Stimulated activated CD4-positive, alpha-beta T cell treated with anti-CD3 and anti-CD28 coated beads, Interleukin-2, amount 100 ng/mL, for 4 hours (primary cell): ENCODE data around the gene CNTN5.
"Not testable (repeated sequence)": the region's sequence is repeated elsewhere in the genome, so short reads cannot be mapped to it uniquely, and the experiment has no call there.

Source experiments
- DNase-seq: peaks from one replicate; pipeline ENCODE4 v3.0.0-alpha.2; 2020; ENCODE audit warnings: low read depth

Gene CNTN5

DNA sequence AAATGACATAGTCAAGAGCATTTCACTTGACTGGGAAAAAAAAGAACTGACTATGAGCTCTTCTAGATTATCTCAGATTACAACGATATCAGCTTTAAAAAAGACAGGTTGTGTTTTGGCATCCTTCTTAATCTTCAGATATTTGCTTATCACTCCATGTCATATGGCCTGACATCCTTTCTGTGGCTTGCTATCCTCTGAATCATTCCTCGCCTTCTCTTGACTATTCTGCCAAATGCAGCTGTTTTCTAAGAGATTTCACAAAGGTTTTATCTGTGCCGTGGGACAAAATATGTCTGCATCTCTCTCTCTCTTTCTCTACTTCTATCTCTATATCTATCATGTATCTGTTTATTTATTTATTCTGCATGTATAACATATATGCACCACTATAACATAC lies 746.1 kb downstream of the CNTN5 start:
- DNase-seq: no peak

DNA sequence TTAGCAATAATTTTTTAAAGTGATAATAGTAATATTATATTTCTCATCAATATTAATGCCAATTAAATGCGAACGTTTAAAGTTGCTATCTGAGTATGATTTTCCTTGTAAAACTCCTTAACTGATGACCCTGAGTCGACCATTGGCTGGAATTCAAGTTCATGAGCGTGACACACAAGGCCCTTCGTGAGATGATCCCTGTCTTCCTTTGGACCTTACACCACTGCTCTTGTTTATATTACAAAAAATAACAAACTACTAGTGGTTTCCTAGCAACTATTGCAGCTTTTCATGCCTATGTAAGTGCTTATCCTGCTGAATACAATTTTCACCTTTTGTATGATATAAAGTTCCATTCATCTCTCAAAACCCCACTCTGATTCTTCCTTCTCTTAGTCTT lies 752.9 kb downstream of the CNTN5 start:
- no peak for DNase-seq

DNA sequence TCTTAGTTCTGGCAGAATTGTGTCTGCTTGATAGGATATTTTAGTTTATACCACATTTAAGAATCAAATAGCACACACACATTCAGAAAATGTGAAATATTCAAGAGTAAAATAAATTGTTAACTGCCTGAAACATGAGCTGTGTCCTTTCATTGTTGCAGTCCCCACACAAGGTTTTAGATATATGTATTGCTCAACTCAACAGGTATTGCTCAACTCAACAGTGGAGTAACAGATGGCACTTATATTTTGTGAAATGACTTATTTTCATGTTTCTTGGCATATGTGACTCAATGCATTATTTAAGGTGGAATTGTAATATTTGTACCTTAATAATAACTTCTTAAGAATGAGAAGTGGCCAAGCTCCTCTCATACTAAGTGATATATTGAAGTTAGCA lies 760.3 kb downstream of the CNTN5 start:
- no peak for DNase-seq

DNA sequence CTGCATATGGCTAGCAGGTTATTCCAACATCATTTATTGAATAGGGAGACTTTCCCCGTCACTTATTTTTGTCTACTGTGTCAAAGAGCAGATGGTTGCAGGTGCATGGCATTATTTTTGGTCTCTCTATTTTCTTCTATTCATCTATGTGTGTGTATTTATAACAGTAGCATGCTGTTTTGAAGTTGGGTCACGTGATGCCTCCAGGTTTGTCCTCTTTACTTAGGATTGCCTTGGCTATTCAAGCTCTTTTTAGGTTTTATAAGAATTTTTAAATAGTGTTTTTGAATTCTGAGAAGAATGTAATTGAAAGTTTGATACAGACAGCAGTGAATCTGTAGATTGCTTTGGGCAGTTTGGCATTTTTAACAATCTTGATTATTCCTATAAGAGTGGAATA lies 770.6 kb downstream of the CNTN5 start:
- DNase-seq: no peak

DNA sequence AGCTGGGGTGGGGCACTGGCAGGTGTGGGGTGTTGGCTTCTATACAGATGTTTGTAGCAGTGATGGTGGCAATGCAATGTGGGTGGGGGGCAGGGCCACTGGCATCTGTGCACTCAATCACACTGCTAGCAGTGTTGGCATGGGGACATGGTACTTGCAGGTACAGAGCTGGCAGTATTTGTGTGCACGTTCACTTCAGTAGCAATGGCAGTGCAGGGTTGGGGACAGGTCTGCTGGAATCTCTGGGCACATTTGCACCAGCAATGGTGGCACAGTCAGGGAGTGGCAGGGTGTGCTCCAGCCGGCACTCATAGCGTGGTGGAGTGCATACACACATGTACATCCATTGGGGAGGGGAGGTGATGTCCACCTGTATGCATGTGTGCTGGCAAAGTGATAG lies 775.2 kb downstream of the CNTN5 start:
- no peak for DNase-seq

DNA sequence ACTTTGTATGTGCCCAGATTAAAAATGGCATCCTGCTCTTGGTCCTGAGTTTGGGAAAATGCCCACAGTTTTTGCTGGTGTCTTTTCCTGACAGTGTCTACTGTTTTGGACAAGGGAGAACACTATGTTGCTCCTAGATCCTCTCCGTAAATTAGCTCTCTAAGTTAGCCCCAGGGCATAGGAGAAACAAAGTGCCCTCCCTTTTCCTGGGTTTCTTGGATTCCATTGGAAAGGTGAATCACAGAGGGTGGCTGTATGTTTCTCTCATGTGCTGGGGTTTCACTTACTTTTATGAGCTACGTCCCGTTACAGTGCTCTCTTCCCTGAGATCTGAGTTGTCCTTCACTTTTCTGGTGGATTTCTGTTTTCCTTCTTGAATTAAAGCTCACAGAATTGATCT lies 782.8 kb downstream of the CNTN5 start:
- DNase-seq: no peak

DNA sequence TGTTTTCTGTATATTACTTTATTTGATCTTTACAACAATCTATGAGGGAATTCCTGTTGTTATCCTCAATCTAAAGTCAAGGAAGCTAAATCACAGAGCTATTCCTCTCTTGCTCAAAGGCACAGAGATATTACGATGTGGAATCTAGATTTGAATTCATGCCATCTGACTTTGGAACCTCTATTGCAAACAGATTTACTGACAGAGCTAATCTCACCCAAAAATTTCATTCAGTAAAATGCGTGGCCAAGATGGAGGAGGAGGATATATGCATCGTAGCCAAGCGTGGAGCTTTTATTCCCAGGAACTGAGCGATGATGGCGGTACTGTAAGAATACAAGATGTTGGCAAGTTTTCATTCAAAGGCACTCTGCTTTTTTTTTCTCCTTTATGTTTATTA lies 791.8 kb downstream of the CNTN5 start:
- no peak for DNase-seq

DNA sequence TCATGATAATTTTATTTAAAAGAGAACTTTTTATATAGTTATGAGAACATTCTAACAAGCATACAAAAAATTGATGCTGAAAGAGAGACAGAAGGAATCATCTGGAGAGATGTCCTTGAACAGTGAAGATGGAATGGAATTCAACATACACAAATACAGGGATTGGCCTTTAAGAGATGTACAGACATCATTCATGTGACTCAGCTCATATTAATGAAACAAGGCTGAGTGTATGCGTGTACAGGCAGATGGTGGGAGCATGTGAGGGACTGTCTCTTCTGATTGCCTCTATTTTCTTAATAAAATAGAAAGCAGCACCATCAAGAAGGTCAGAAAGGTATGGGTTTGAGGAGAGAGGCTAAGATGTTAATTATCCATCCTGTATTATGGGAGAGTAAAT lies 793.3 kb downstream of the CNTN5 start:
- DNase-seq: no peak

DNA sequence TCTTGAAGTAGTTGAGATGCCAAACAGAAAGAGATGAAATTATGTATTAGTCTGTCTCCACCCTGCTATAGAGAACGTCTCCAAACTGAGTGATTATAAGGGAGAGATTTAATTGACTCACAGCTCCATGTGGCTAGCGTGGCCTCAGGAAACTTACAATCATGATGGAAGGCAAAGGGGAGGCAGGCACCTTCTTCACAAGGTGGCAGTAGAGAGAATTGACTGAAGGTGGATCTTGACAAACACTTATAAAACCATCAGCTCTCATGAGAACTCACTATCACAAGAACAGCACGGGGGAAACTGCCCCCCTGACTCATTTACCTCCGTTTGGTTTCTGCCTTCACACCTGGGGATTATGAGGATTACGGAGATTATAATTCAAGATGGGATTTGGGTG lies 794.0 kb downstream of the CNTN5 start:
- no peak for DNase-seq

DNA sequence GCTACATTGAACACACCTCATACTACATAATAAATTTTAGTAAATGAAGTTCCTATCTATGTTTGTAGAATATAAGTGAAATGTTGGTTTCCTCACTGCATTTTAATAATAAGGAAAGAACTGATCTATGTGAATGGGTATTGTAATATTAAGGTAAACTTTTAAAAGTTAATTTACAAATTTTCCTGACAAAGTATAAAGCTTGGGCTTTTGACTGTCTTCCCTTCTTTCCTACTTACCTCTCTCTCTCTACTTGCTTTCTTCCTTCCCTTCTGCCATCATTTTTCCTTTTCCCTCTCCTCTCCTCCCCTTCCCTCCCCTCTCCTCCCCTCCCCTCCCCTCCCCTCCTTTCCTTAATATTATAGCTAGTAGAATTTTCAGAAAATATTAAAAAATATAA lies 798.2 kb downstream of the CNTN5 start:
- no peak for DNase-seq

DNA sequence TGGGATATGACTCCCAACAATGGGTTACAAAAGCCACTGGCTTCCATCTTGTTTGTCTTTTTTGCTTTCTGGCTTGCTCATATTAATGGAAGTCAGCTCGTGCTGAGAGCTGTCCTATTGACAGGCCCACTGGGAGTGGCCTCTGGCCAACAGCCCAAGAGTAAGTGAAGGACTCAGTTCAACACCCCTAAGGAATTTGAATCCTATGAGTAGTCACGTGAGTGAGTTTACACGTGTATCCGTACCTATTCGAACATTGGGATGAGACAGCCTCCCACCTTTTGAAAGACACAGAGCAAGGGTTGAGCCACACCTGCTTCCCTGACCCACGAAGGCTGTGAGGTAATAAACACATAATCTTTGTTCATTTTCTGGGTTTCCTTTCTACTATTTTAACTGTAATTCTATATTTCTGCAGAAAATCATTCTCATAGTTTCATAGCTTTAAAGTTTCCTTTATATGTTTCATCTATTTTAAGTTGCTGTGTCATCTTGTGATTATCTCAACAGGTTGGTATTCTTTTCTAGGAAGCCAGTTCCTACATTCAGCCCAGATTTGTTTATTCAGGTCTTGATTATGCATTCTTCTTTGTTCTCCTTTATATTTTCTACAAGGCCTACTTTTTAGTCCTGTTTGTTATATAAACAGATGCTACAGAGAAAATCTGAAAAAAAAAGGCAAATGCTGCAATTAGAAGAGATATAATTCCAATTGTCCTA lies 802.3 kb downstream of the CNTN5 start:
- DNase-seq: no peak

DNA sequence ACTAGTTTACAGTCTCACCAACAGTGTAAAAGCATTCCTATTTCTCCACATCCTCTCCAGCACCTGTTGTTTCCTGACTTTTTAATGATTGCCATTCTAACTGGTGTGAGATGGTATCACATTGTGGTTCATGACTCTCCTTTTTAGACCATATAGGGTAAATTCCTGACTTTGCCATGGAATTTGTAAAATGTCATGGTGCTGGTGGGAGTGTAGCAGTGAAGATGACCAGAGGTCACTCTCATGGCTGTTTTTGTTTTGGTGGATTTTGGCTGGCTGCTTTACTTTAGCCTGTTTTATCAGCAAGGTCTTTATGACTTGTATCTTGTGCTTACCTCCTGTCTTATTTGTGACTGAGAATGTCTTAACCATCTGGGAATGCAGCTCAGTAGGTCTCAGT lies 816.0 kb downstream of the CNTN5 start:
- not testable (repeated sequence) for DNase-seq

DNA sequence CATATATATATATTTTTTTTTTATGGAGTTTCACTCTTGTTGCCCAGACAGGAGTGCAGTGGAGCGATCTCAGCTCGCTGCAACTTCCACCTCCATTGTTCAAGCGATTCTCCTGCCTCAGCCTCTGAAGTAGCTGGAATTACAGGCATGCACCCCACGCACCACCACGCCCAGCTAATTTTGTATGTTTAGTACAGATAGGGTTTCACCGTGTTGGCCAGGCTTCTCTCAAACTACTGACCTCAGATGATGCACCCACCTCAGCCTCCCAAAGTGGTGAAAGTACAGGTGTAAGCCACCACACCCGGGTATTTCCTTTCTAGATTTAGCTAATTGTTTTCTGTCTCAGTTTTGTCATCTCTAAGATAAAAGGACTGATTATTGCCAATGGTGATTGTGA lies 821.1 kb downstream of the CNTN5 start:
- no peak for DNase-seq

DNA sequence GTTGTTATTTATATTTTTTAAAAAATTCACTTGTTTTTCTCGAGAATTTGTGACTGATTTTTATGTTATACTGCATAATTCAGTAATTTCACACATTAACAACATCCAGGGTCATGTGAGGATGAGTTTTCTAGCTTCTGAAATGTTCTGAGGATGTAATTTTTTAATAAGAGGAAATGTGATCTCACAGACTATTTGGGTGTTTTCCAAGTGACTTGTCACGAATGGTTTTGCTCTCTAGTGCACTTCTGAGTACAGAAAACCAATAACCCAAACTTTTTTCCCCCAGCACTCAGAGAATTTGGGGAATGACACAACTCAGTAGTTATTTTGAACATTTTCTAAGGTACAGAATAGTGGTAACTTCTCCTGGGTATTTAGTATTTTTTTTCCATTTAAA lies 845.2 kb downstream of the CNTN5 start:
- DNase-seq: no peak

DNA sequence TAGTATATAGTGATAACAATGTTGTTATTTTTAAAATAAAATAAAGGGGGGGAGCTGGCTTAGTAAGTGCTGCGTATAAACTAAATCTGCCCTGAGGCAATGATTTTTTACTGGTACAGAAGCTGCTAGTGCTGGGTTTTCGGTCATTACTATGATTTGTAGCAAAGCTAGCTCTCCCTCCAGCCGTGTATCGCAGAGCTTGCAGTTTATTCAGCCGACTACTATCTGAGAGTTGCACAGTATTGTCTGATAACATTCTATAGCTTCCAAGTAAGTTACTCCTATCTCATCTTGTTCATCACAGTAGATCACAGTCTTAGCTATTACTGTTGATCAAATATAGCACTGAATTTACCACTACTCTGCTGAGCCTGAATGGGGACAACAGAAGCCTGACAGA lies 860.9 kb downstream of the CNTN5 start:
- no peak for DNase-seq

DNA sequence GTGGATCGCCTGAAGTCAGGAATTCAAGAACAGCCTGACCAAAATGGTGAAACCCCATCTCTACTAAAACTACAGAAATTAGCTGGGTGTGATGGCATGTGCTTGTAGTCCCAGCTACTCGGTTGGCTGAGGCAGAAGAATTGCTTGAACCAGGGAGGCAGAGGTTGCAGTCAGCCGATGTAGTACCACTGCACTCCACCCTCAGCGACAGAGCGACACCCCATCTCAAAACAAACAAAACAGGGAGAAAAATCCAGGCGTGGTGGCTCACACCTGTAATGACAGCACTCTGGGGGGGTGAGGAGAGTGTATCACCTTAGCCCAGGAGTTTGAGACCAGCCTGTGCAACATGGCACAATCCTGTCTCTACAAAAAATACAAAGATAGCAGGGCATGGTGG lies 864.0 kb downstream of the CNTN5 start:
- DNase-seq: no peak

DNA sequence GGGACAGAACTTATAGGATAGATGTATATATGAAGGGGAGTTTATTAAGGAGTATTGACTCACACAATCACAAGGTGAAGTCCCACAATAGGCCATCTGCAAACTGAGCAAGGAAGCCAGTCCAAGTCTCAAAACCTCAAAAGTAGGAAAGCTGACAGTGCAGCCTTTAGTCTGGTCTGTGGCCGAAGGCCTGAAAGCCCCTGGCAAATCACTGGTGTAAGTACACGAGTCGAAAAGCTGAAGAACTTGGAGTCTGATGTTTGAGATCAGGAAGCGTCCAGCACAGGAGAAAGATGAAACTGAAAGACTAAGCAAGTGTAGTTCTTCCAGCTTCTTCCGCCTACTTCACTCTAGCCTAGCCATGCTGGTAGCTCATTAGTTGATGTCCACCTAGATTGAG lies 866.7 kb downstream of the CNTN5 start:
- no peak for DNase-seq

DNA sequence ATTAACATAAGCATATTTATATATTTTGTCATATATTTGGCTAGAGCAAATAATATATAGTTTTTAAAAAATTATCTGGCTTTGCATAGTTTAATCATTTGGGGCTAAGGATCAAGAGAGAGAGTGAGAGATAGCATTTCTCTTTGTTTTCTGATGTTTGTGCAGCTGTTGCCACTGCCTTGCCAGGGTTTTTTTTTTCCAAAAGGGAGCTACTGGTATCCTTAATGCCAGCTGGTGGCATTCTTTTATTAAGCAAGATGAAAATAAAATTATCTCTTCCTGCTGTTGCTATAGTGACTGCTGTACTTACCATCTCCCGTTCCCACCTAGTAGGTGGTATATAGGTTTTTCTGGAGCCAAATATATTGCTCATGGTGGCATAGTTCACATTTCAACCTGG lies 873.1 kb downstream of the CNTN5 start:
- DNase-seq: no peak

DNA sequence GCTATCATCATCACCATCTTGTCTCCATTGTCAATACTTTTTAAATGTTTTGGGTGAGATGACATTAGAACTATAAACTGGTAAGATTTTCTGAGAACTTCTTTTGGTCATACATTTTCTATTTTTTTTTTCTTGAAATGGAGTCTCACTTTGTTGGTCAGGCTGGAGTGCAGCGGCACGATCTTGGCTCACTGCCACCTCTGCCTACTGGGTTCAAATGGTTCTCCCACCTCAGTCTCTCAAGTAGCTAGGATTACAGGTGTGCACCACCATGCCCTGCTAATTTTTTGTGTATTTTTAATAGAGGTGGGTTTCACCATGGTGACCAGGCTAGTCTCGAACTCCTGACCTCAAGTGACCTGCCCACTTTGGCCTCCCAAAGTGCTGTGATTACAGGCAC lies 880.4 kb downstream of the CNTN5 start:
- DNase-seq: no peak

DNA sequence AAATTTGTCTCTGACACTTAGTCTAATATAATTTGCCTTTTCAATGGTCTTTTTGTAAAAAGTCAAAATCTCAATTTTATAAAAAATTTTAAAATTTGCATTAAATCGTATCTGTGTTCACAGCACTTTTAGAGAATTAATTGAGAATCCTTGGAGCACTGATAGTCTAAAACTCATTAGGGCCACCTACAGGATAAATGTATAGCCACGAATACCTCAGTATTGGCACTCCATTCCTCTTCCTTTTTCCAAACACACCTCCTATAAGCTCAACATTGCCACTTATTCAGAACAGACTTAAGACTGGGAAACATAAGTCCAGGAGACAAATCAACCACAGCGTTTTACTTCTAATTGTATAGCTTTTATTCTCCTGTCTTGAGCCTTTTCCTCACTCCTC lies 890.4 kb downstream of the CNTN5 start:
- DNase-seq: no peak

DNA sequence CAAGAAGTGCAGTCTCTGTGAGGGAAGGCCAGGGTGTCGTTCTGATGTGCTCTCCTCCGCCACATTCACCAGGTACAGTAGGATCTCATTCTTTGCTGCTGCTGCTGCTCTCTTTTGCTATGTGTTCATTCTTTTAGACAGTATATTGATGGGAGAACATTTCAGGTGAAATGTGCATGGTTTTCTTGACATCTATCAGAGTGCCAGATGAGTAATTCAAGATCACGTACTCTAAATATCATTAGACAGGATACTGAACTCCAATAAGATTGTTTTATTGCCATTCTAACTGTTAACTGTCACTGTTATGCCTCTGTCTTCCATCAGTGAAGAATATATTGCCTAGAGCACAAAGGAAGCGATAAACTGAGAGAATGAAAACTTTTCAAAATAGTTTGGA lies 895.3 kb downstream of the CNTN5 start:
- DNase-seq: no peak

DNA sequence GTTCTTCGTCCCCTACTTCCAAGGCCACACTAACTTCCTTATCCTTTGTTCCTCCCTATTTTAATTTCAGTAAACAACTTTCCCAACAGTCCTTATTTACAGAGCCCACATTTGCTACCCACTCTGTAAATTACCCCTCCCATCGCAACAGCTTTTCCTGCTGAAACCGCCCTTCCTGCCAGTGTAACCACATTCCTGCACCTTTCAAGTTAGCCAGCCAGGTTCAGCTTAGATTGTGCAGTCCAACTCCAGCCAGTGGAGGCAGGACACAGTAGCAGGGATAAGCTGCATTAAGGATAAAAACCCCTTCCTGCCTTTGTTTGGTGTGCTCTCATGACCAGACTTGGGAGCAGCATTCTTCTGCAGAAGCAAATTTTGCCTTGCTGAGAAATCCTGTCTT lies 898.0 kb downstream of the CNTN5 start:
- DNase-seq: no peak

DNA sequence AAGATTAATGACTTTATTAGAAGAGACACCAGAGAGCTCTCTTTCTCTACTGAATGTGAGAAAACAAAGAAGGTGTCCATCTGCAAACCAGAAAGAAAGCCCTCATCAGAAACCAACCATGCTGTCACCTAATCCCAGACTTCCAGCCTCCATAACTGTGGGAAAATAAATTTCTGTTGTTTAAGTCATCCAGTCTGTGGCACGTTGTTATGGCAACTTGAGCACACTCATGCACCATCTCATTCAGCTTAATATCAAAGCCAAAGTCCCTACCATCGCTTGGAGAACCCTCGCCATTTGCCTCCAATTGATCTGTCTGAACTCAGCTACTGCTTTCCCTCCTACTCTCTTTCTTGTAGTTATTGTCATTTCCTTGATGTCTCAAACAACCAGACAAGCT lies 900.2 kb downstream of the CNTN5 start:
- no peak for DNase-seq

DNA sequence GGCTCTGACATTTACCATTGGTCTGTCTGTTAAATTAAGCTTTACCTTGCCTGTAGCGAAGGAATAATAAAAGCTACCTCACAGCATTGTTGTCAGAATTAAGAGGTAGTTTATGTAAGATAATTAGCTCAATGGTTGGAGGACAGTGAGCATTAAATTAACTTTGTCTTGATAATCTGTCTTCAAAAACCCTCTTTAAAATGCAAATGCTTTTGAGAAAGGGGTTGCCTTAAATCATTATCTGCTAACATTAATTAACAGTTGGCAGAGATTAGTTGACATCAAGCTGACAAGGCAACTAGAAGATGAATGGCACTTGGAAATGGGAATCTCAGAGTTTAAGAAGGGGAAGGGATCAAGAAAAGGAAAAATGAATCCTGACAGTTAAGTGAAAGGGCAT lies 905.2 kb downstream of the CNTN5 start:
- DNase-seq: no peak

DNA sequence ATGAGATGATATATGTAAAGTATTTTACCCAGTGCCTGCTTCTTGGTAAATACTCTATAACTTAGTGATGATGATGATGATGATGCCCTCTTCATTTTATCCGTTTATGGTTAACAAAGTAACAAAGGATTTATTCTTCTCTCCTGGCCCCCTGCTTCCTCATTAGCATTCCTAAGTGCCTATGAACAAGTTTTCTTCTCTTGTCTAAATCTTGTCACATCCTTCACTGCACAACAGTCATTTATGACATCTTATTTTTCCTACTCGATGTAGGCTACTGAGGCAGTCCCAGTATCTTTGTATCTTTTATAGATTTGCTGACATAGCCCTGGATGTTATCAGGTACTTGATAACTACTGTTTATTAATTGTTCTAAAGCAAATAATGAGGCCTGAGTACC lies 911.9 kb downstream of the CNTN5 start:
- no peak for DNase-seq
